DOHH2 (cell line): ENCODE results near the gene LY6G6F.

ENCODE experiments used
- H3F3A ChIP-seq: fragments of 200-600 bp; sonication (generic), shearing (Covaris generic); 2 replicates; pipeline ENCODE4 v1.6.0; 2016; ENCODE audit warnings: antibody characterized with exemption, mild to moderate bottlenecking; ENCODE audit not compliant: control insufficient read depth, insufficient read depth
- H3K27ac ChIP-seq: fragments of 200-600 bp; sonication (generic); 2 replicates; pipeline ENCODE4 v1.5.1; 2014; ENCODE audit warnings: low read depth, mild to moderate bottlenecking, low read length, moderate library complexity
- H3K27me3 ChIP-seq: fragments of 200-600 bp; sonication (generic); 2 replicates; pipeline ENCODE4 v1.6.1; 2014; ENCODE audit warnings: mild to moderate bottlenecking, low read length, mixed read lengths; ENCODE audit not compliant: control insufficient read depth
- H3K36me3 ChIP-seq: fragments of 200-600 bp; sonication (generic); 2 replicates; pipeline ENCODE4 v1.6.1; 2014; ENCODE audit warnings: mild to moderate bottlenecking, low read length, moderate library complexity, mixed read lengths; ENCODE audit not compliant: control insufficient read depth
- H3K4me1 ChIP-seq: fragments of 200-600 bp; sonication (generic); 2 replicates; pipeline ENCODE4 v1.6.1; 2014; ENCODE audit warnings: mild to moderate bottlenecking, low read length, mixed read lengths; ENCODE audit not compliant: control insufficient read depth
- H3K4me2 ChIP-seq: fragments of 200-600 bp; sonication (generic); 2 replicates; pipeline ENCODE4 v1.6.0; 2014; ENCODE audit warnings: mild to moderate bottlenecking, low read length, moderate library complexity
- H3K4me3 ChIP-seq: fragments of 200-600 bp; sonication (generic); 2 replicates; pipeline ENCODE4 v1.5.1; 2014; ENCODE audit warnings: mild to moderate bottlenecking, low read length, mixed read lengths
- H3K79me2 ChIP-seq: fragments of 200-600 bp; sonication (generic); 2 replicates; pipeline ENCODE4 v1.6.1; 2014; ENCODE audit warnings: mild to moderate bottlenecking, low read length, mixed read lengths; ENCODE audit not compliant: control insufficient read depth
- H3K9me2 ChIP-seq: fragments of 200-600 bp; sonication (generic); replicated peaks from 2 replicates; pipeline ENCODE4 v1.6.1; 2014; ENCODE audit warnings: mild to moderate bottlenecking, low read length, mixed read lengths; ENCODE audit not compliant: control insufficient read depth
- H3K9me3 ChIP-seq: fragments of 200-600 bp; sonication (generic); 2 replicates; pipeline ENCODE4 v1.6.1; 2014; ENCODE audit warnings: antibody characterized with exemption, low read length, mixed read lengths; ENCODE audit not compliant: control insufficient read depth, insufficient read depth
- H4K20me1 ChIP-seq: fragments of 200-600 bp; sonication (generic); 2 replicates; pipeline ENCODE4 v1.6.0; 2014; ENCODE audit warnings: low read depth, mild to moderate bottlenecking, antibody characterized with exemption, low read length, moderate library complexity; ENCODE audit not compliant: control insufficient read depth, insufficient read depth
- EZH2phosphoT487 ChIP-seq: fragments of 200-600 bp; sonication (generic); IDR thresholded peaks from 2 replicates; pipeline ENCODE4 v1.6.1; 2017; ENCODE audit warnings: borderline replicate concordance, mild to moderate bottlenecking, antibody characterized with exemption, low read length, moderate library complexity, mixed read lengths
- TF ChIP-seq, protein P1 (sequence below): fragments of 200-600 bp; sonication (generic); IDR thresholded peaks from one replicate; pipeline ENCODE4 v1.5.1; 2014; ENCODE audit warnings: antibody characterized with exemption, mild to moderate bottlenecking, low read depth, low read length; ENCODE audit not compliant: poor library complexity, severe bottlenecking

Gene LY6G6F

DNA sequence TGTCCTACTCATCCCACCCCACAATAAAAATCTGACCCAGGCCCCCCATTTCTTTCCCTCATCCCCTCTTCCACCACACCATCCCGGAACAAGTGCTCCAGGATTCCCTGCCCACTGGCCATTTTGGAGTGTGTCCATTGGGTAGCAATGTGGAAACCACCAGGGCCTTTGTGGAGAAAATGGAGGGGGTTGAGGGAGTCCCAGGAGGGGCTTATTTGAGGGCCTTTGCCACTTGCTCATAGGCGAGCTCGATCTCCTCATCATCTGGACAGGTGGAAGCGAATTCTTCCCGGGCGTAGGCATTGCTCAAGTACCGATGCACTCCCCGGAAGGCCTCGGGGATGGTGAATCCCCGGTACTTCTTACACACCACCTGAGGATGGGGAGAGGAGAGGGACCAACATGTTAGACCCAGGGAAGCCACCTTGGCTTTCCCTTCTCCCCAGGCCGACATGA, 24.0 kb downstream of the LY6G6F start:
- Histone ChIP-seq H4K20me1 (peaks cover 13% of the 10 kb centered on the region; the same call in 1 of the 2 replicates), H3K27ac (no peak overlapping the region), H3K36me3 (peaks cover 76% of the 10 kb centered on the region), H3K4me3 (no peak overlapping the region), H3K27me3 (no peaks in the 10 kb centered on the region), H3K4me2 (peak overlapping the region; percentile 90), H3K9me2 (no peaks in the 10 kb centered on the region), H3K79me2 (peaks cover 27% of the 10 kb centered on the region), H3K4me1 (peaks cover 55% of the 10 kb centered on the region), H3K9me3 (no peaks in the 10 kb centered on the region), H3F3A (peaks cover 33% of the 10 kb centered on the region)
- TF ChIP-seq, protein P1, sequence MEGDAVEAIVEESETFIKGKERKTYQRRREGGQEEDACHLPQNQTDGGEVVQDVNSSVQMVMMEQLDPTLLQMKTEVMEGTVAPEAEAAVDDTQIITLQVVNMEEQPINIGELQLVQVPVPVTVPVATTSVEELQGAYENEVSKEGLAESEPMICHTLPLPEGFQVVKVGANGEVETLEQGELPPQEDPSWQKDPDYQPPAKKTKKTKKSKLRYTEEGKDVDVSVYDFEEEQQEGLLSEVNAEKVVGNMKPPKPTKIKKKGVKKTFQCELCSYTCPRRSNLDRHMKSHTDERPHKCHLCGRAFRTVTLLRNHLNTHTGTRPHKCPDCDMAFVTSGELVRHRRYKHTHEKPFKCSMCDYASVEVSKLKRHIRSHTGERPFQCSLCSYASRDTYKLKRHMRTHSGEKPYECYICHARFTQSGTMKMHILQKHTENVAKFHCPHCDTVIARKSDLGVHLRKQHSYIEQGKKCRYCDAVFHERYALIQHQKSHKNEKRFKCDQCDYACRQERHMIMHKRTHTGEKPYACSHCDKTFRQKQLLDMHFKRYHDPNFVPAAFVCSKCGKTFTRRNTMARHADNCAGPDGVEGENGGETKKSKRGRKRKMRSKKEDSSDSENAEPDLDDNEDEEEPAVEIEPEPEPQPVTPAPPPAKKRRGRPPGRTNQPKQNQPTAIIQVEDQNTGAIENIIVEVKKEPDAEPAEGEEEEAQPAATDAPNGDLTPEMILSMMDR: no peak
- no peak for TF ChIP-seq EZH2phosphoT487

DNA sequence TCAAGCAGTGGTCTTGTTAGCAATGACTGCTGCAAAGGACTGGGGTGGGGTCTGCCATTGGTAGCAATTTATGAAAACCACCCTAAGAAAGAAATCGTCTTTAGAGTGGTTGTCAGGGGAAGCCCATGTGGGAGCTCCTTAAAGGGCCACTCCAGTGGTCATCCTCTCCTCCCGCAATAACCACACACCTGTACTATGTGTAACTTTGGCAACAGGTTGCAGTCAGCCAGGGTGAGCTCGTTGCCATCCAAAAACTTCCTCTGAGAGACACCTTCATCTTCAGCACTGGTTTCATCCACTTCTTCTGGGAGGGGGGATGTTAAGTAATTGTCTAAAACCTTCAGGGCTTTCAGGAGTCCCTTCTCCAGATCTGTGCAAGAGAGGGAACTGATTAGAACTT, 25.4 kb downstream of the LY6G6F start:
- peaks cover 13% of the 10 kb centered on the region; the same call in 1 of the 2 replicates for H4K20me1 ChIP-seq
- H3K4me2 ChIP-seq: no peak overlapping the region
- peaks cover 72% of the 10 kb centered on the region for H3K36me3 ChIP-seq
- H3K9me2 ChIP-seq: no peaks in the 10 kb centered on the region
- no peaks in the 10 kb centered on the region for H3K9me3 ChIP-seq
- peaks cover 58% of the 10 kb centered on the region for H3K4me1 ChIP-seq
- peaks cover 40% of the 10 kb centered on the region for H3K79me2 ChIP-seq
- TF ChIP-seq EZH2phosphoT487: no peak
- TF ChIP-seq, protein P1: no peak
- no peak overlapping the region for H3K4me3 ChIP-seq
- peaks cover 39% of the 10 kb centered on the region for H3F3A ChIP-seq
- no peaks in the 10 kb centered on the region for H3K27me3 ChIP-seq
- H3K27ac ChIP-seq: no peak overlapping the region

DNA sequence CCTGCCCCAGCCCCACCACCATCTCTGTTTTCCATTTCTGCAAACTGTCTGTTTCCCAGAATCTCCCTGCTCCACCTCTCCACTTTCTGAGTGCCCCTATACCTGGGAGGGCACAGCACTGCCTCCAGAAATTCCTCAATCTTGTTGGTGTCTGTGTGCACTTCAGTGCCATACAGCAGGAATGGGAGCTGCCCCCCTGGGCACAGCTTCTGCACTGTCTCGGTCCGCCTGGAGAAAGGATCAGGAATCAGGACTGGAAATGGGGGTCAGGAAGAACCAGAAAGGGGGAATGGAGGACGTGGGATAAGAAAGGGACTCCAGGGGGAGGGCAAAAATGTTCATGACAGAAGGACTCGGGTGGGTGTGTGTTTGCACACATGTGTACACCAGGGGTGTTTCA, 27.1 kb downstream of the LY6G6F start:
- TF ChIP-seq EZH2phosphoT487: no peak
- TF ChIP-seq, protein P1: no peak
- Histone ChIP-seq H3K27ac (peak overlapping the region; percentile 96; the same call in 1 of the 2 replicates), H3K9me2 (no peaks in the 10 kb centered on the region), H3K4me3 (no peak overlapping the region), H3K4me2 (peak overlapping the region; percentile 93), H3K9me3 (no peaks in the 10 kb centered on the region), H3F3A (peaks cover 46% of the 10 kb centered on the region), H3K36me3 (peaks cover 59% of the 10 kb centered on the region), H3K27me3 (no peaks in the 10 kb centered on the region), H3K4me1 (peaks cover 58% of the 10 kb centered on the region), H4K20me1 (peaks cover 13% of the 10 kb centered on the region; the same call in 1 of the 2 replicates), H3K79me2 (peaks cover 40% of the 10 kb centered on the region)
